WTC11 (cell line): Measurements from ENCODE around the gene TMPRSS6. TPM values are rescaled to one million over a fixed set of nuclear protein-coding genes. Genes with fewer than 3 reads are reported as not detected.

Experiments
- ATAC-seq: fragments of 200-7000 bp; cut with Tn5 transposase; 2 replicates; pipeline ENCODE4 v1.10.0; 2021; ENCODE audit warnings: mild to moderate bottlenecking, moderate library complexity
- CTCF ChIA-PET: fragments of 300-600 bp; sonication (Branson Sonifier 250); formaldehyde crosslinking; loops from one replicate; lab custom pipeline; 2021; ENCODE audit warnings: antibody characterized with exemption; lab: Charles Lee
- POLR2A ChIA-PET: fragments of 350-600 bp; sonication (Branson Sonifier 250); formaldehyde crosslinking; loops from one replicate; lab custom pipeline; 2021; ENCODE audit warnings: antibody characterized with exemption; lab: Charles Lee
- DNase-seq: peaks from one replicate; pipeline ENCODE4 v3.0.0; 2021; ENCODE audit warnings: low spot score
- H3K27ac Mint-ChIP-seq: 2 replicates; pipeline ENCODE4 v1.8.0; 2021; ENCODE audit warnings: mixed read lengths
- H3K27me3 Mint-ChIP-seq: 2 replicates; pipeline ENCODE4 v1.8.0; 2021; ENCODE audit warnings: low read depth, mild to moderate bottlenecking, moderate library complexity, mixed read lengths
- H3K36me3 Mint-ChIP-seq: 2 replicates; pipeline ENCODE4 v1.8.0; 2021; ENCODE audit warnings: mixed read lengths
- H3K4me1 Mint-ChIP-seq: 2 replicates; pipeline ENCODE4 v1.8.0; 2022; ENCODE audit warnings: mixed read lengths
- H3K4me3 Mint-ChIP-seq: 2 replicates; pipeline ENCODE4 v1.8.0; 2021; ENCODE audit warnings: mild to moderate bottlenecking, moderate library complexity, mixed read lengths
- H3K9me3 Mint-ChIP-seq: 2 replicates; pipeline ENCODE4 v1.8.0; 2021; ENCODE audit warnings: mixed read lengths
- CREB1 ChIP-seq: sonication (generic); formaldehyde crosslinking; IDR thresholded peaks from 2 replicates; pipeline ENCODE4 v1.8.0; 2023; ENCODE audit warnings: mild to moderate bottlenecking, missing genetic modification reagents
- EMX1 ChIP-seq: fragments of 250-450 bp; sonication (Bioruptor Pico); IDR thresholded peaks from 2 replicates; pipeline ENCODE4 v1.8.0; 2021; ENCODE audit warnings: mild to moderate bottlenecking
- FOXK1 ChIP-seq: sonication (generic); formaldehyde crosslinking; IDR thresholded peaks from 2 replicates; pipeline ENCODE4 v1.8.0; 2022; ENCODE audit warnings: mild to moderate bottlenecking, moderate library complexity, missing genetic modification reagents
- GTF2I ChIP-seq: fragments of 250-450 bp; sonication (Bioruptor Pico); conservative IDR thresholded peaks from 2 replicates; pipeline ENCODE4 v1.4.0; 2021; ENCODE audit warnings: mild to moderate bottlenecking
- NR2C2 ChIP-seq: sonication (generic); formaldehyde crosslinking; IDR thresholded peaks from 2 replicates; pipeline ENCODE4 v1.8.0; 2022; ENCODE audit warnings: mild to moderate bottlenecking, missing genetic modification reagents
- RORB ChIP-seq: fragments of 250-450 bp; sonication (Bioruptor Pico); IDR thresholded peaks from 2 replicates; pipeline ENCODE4 v1.9.0; 2021; ENCODE audit warnings: mild to moderate bottlenecking
- TEAD1 ChIP-seq: sonication (generic); formaldehyde crosslinking; IDR thresholded peaks from 2 replicates; pipeline ENCODE4 v1.8.0; 2022; ENCODE audit warnings: mild to moderate bottlenecking, missing genetic modification reagents
- TP53 ChIP-seq: sonication (generic); formaldehyde crosslinking; IDR thresholded peaks from 2 replicates; pipeline ENCODE4 v1.8.1; 2023; ENCODE audit warnings: mild to moderate bottlenecking, missing genetic modification reagents
- ZNF121 ChIP-seq: sonication (generic); formaldehyde crosslinking; IDR thresholded peaks from 2 replicates; pipeline ENCODE4 v1.8.0; 2023; ENCODE audit warnings: missing genetic modification reagents
- ZNF396 ChIP-seq: fragments of 250-450 bp; sonication (Bioruptor Pico); IDR thresholded peaks from 2 replicates; pipeline ENCODE4 v1.8.0; 2021; ENCODE audit warnings: mild to moderate bottlenecking, moderate library complexity, borderline replicate concordance
- ZNF416 ChIP-seq: fragments of 250-450 bp; sonication (Bioruptor Pico); IDR thresholded peaks from 2 replicates; pipeline ENCODE4 v1.9.0; 2021; ENCODE audit warnings: mild to moderate bottlenecking, inconsistent platforms
- total RNA-seq: library from RNA; stranded (reverse); gene quantifications from 3 replicates; pipeline ENCODE4 v1.2.3, GENCODE V29; 2021
- TF ChIP-seq, protein P1 (sequence below): sonication (generic); formaldehyde crosslinking; IDR thresholded peaks from 2 replicates; pipeline ENCODE4 v1.8.0; 2023; ENCODE audit warnings: missing genetic modification reagents
- TF ChIP-seq, protein P2 (sequence below): fragments of 250-450 bp; sonication (Bioruptor Pico); IDR thresholded peaks from 2 replicates; pipeline ENCODE4 v1.9.0; 2021; ENCODE audit warnings: mild to moderate bottlenecking
- TF ChIP-seq, protein P3 (sequence below): sonication (generic); formaldehyde crosslinking; conservative IDR thresholded peaks from 2 replicates; pipeline ENCODE4 v1.8.1; 2022; ENCODE audit warnings: mild to moderate bottlenecking, missing genetic modification reagents
- TF ChIP-seq, protein P4 (sequence below): sonication (generic); formaldehyde crosslinking; IDR thresholded peaks from 2 replicates; pipeline ENCODE4 v1.8.1; 2023; ENCODE audit warnings: mild to moderate bottlenecking, missing genetic modification reagents
- TF ChIP-seq, protein P5 (sequence below): sonication (generic); formaldehyde crosslinking; IDR thresholded peaks from 2 replicates; pipeline ENCODE4 v1.8.1; 2022; ENCODE audit warnings: low read depth, mild to moderate bottlenecking, moderate library complexity, missing genetic modification reagents, borderline replicate concordance
- TF ChIP-seq, protein P6 (sequence below): sonication (generic); formaldehyde crosslinking; IDR thresholded peaks from 2 replicates; pipeline ENCODE4 v1.8.0; 2023; ENCODE audit warnings: missing genetic modification reagents, mild to moderate bottlenecking, borderline replicate concordance

TMPRSS6 gene
- total RNA-seq, 1 experiment from 2014 or later, result 0.11 TPM

DNA sequence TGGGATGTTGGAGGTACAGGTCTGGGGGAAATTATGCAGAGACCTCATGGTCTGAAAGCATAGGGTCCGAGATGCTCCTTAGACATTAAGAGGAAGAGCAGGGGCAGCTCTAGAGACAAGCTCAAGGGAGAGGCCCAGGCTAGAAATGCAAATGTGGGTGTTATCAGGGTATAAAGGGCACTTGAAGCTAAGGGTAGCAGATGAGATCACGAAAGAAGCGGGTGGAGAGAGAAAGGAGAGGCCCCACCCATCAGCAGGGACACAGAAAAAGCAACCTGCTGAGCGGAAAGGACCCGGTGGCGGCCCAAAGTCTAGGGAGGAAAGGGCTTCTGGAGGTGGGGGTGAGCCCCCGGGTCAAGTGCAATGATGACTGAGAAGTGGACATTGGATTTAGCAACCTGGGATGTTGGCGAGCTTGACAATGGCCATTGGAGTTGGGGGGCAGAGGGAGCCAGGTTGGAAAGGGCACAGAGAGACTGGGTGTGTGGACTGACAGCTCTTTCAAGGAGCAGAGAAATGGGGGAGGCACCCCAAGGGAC lies 8.9 kb downstream of the TMPRSS6 start:
- DNase-seq, result no peak
- ChIA-PET CTCF (interaction anchor here (0.6 to 1.8 kb wide), 4 partner anchors 13 to 284 kb away, joined by 3 to 7 read pairs (median 4); no protein-coding TSS in a partner anchor), POLR2A (interaction anchor here (0.6 kb wide), 1 partner anchor 1455 kb away, joined by 3 read pairs; no protein-coding TSS in a partner anchor)

DNA sequence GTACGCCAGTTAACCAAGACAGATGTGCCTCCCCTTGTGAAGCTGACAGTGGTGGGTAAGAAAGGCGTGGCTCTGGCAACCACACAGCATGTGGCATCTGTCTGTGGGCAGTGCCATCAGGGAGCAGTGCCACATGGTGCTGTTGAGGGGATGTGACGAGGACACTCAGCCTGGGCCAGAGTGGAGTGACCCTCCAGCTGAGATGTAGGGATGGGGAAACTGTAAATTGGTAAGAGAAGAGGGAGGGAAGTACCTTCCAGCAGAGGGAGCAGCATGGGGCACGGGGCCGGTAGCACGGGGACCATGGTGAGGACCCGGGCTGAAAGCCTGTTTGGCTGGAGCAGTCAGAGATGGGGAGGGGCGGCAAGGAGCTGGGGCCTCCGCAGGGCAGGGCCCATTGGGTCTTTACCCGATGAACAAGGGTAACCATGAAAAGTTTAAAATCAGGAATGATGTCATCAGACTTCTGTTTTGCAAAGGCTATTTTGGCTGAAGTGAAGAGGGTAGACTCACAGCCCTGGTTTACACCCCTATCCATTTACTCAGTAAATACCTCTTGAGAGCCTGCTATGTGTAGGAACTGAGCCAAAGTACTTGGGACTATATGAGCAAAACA lies 10.4 kb downstream of the TMPRSS6 start:
- H3K4me1 Mint-ChIP-seq, result peaks cover 5% of the 10 kb centered on the region; the same call in 1 of the 2 replicates
- peaks cover 32% of the 10 kb centered on the region for H3K27me3 Mint-ChIP-seq
- H3K4me3 Mint-ChIP-seq, result no peak overlapping the region
- ATAC-seq (peak; percentile 80), DNase-seq (peak; percentile 59)
- no peaks in the 10 kb centered on the region for H3K9me3 Mint-ChIP-seq
- TF ChIP-seq RORB (CRISPR knock-in tag), result no peak
- TF ChIP-seq ZNF121 (CRISPR knock-in tag), result peak; percentile 86
- TF ChIP-seq, all 79 proteins: peak for 1
- ChIA-PET POLR2A (no interaction called here), CTCF (interaction anchor here (0.6 to 1.7 kb wide), 17 partner anchors 12 to 330 kb away, joined by 3 to 14 read pairs (median 4); partner anchors contain the start of gene KCTD17)
- Mint-ChIP-seq H3K36me3 (no peaks in the 10 kb centered on the region), H3K27ac (no peak overlapping the region)

More for the DNA sequence above, 8.9 kb downstream of the TMPRSS6 start:
- no peak for ATAC-seq
- H3K4me3 Mint-ChIP-seq, result no peak overlapping the region
- no peaks in the 10 kb centered on the region for H3K9me3 Mint-ChIP-seq
- no peak overlapping the region for H3K27ac Mint-ChIP-seq
- peaks cover 26% of the 10 kb centered on the region for H3K27me3 Mint-ChIP-seq
- no peaks in the 10 kb centered on the region for H3K36me3 Mint-ChIP-seq
- peaks cover 5% of the 10 kb centered on the region; the same call in 1 of the 2 replicates for H3K4me1 Mint-ChIP-seq
- no peak for TF ChIP-seq GTF2I (CRISPR knock-in tag)
- no peak for TF ChIP-seq TP53 (CRISPR knock-in tag)
- TF ChIP-seq, protein P1, sequence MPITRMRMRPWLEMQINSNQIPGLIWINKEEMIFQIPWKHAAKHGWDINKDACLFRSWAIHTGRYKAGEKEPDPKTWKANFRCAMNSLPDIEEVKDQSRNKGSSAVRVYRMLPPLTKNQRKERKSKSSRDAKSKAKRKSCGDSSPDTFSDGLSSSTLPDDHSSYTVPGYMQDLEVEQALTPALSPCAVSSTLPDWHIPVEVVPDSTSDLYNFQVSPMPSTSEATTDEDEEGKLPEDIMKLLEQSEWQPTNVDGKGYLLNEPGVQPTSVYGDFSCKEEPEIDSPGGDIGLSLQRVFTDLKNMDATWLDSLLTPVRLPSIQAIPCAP, result no peak

DNA sequence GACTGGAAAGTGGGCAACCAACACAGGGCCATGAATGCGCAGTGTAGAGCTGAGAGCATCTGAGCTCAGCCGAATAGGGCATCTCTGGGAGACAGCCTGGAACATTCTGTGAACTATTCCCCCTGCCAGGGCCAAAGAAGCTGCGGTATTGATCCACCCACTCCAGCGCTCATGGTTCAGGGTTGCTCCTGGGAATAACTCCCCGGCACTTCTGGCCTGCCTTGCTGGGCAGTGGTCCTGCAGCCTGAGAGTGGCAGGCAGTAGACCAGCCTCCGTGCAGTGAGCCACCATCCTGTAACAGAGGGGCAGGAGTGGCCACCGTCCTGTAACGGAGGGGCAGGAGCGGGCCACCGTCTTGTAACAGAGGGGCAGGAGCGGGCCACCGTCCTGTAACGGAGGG lies 12.2 kb downstream of the TMPRSS6 start:
- ChIA-PET POLR2A (no interaction called here), CTCF (interaction anchor here (1.7 kb wide), 1 partner anchor 51 kb away, joined by 5 read pairs; no protein-coding TSS in a partner anchor)
- ATAC-seq (no peak), DNase-seq (no peak)
- Mint-ChIP-seq H3K27me3 (peaks cover 32% of the 10 kb centered on the region), H3K9me3 (no peaks in the 10 kb centered on the region), H3K4me1 (peaks cover 5% of the 10 kb centered on the region; the same call in 1 of the 2 replicates), H3K36me3 (no peaks in the 10 kb centered on the region), H3K4me3 (peak overlapping the region; percentile 59), H3K27ac (no peak overlapping the region)
- no peak for TF ChIP-seq FOXK1
- TF ChIP-seq, protein P2, sequence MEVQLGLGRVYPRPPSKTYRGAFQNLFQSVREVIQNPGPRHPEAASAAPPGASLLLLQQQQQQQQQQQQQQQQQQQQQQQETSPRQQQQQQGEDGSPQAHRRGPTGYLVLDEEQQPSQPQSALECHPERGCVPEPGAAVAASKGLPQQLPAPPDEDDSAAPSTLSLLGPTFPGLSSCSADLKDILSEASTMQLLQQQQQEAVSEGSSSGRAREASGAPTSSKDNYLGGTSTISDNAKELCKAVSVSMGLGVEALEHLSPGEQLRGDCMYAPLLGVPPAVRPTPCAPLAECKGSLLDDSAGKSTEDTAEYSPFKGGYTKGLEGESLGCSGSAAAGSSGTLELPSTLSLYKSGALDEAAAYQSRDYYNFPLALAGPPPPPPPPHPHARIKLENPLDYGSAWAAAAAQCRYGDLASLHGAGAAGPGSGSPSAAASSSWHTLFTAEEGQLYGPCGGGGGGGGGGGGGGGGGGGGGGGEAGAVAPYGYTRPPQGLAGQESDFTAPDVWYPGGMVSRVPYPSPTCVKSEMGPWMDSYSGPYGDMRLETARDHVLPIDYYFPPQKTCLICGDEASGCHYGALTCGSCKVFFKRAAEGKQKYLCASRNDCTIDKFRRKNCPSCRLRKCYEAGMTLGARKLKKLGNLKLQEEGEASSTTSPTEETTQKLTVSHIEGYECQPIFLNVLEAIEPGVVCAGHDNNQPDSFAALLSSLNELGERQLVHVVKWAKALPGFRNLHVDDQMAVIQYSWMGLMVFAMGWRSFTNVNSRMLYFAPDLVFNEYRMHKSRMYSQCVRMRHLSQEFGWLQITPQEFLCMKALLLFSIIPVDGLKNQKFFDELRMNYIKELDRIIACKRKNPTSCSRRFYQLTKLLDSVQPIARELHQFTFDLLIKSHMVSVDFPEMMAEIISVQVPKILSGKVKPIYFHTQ (CRISPR knock-in tag), result no peak
- TF ChIP-seq, protein P3, sequence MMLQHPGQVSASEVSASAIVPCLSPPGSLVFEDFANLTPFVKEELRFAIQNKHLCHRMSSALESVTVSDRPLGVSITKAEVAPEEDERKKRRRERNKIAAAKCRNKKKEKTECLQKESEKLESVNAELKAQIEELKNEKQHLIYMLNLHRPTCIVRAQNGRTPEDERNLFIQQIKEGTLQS (CRISPR knock-in tag), result no peak
- no peak for TF ChIP-seq ZNF121 (CRISPR knock-in tag)
- no peak for TF ChIP-seq ZNF416 (CRISPR knock-in tag)
- TF ChIP-seq, protein P4, sequence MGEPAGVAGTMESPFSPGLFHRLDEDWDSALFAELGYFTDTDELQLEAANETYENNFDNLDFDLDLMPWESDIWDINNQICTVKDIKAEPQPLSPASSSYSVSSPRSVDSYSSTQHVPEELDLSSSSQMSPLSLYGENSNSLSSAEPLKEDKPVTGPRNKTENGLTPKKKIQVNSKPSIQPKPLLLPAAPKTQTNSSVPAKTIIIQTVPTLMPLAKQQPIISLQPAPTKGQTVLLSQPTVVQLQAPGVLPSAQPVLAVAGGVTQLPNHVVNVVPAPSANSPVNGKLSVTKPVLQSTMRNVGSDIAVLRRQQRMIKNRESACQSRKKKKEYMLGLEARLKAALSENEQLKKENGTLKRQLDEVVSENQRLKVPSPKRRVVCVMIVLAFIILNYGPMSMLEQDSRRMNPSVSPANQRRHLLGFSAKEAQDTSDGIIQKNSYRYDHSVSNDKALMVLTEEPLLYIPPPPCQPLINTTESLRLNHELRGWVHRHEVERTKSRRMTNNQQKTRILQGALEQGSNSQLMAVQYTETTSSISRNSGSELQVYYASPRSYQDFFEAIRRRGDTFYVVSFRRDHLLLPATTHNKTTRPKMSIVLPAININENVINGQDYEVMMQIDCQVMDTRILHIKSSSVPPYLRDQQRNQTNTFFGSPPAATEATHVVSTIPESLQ (CRISPR knock-in tag), result no peak
- no peak for TF ChIP-seq ZNF396 (CRISPR knock-in tag)
- TF ChIP-seq GTF2I (CRISPR knock-in tag), result no peak
- TF ChIP-seq EMX1 (CRISPR knock-in tag), result no peak
- TF ChIP-seq CREB1 (CRISPR knock-in tag), result no peak
- TF ChIP-seq, protein P5, sequence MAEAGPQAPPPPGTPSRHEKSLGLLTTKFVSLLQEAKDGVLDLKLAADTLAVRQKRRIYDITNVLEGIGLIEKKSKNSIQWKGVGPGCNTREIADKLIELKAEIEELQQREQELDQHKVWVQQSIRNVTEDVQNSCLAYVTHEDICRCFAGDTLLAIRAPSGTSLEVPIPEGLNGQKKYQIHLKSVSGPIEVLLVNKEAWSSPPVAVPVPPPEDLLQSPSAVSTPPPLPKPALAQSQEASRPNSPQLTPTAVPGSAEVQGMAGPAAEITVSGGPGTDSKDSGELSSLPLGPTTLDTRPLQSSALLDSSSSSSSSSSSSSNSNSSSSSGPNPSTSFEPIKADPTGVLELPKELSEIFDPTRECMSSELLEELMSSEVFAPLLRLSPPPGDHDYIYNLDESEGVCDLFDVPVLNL (CRISPR knock-in tag), result no peak
- TF ChIP-seq TEAD1 (CRISPR knock-in tag), result no peak
- TF ChIP-seq, protein P6, sequence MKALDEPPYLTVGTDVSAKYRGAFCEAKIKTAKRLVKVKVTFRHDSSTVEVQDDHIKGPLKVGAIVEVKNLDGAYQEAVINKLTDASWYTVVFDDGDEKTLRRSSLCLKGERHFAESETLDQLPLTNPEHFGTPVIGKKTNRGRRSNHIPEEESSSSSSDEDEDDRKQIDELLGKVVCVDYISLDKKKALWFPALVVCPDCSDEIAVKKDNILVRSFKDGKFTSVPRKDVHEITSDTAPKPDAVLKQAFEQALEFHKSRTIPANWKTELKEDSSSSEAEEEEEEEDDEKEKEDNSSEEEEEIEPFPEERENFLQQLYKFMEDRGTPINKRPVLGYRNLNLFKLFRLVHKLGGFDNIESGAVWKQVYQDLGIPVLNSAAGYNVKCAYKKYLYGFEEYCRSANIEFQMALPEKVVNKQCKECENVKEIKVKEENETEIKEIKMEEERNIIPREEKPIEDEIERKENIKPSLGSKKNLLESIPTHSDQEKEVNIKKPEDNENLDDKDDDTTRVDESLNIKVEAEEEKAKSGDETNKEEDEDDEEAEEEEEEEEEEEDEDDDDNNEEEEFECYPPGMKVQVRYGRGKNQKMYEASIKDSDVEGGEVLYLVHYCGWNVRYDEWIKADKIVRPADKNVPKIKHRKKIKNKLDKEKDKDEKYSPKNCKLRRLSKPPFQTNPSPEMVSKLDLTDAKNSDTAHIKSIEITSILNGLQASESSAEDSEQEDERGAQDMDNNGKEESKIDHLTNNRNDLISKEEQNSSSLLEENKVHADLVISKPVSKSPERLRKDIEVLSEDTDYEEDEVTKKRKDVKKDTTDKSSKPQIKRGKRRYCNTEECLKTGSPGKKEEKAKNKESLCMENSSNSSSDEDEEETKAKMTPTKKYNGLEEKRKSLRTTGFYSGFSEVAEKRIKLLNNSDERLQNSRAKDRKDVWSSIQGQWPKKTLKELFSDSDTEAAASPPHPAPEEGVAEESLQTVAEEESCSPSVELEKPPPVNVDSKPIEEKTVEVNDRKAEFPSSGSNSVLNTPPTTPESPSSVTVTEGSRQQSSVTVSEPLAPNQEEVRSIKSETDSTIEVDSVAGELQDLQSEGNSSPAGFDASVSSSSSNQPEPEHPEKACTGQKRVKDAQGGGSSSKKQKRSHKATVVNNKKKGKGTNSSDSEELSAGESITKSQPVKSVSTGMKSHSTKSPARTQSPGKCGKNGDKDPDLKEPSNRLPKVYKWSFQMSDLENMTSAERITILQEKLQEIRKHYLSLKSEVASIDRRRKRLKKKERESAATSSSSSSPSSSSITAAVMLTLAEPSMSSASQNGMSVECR (CRISPR knock-in tag), result no peak
- no peak for TF ChIP-seq NR2C2 (CRISPR knock-in tag)
